ENCODE results near the gene CUL5.

- TF ChIP-seq, protein P1, sequence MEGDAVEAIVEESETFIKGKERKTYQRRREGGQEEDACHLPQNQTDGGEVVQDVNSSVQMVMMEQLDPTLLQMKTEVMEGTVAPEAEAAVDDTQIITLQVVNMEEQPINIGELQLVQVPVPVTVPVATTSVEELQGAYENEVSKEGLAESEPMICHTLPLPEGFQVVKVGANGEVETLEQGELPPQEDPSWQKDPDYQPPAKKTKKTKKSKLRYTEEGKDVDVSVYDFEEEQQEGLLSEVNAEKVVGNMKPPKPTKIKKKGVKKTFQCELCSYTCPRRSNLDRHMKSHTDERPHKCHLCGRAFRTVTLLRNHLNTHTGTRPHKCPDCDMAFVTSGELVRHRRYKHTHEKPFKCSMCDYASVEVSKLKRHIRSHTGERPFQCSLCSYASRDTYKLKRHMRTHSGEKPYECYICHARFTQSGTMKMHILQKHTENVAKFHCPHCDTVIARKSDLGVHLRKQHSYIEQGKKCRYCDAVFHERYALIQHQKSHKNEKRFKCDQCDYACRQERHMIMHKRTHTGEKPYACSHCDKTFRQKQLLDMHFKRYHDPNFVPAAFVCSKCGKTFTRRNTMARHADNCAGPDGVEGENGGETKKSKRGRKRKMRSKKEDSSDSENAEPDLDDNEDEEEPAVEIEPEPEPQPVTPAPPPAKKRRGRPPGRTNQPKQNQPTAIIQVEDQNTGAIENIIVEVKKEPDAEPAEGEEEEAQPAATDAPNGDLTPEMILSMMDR (IDR thresholded peaks at IDR 0.05) = no peak
- TF ChIP-seq POLR2A (IDR thresholded peaks at IDR 0.05) = no peak
- TF ChIP-seq POLR2AphosphoS5 (IDR thresholded peaks at IDR 0.05) = no peak
Measured at GRCh38 chr11:108048269-108048668, 39.6 kb downstream of the CUL5 start.
